K562 (cell line): Measurements from ENCODE around the gene FOXI1. TPM values are rescaled to one million over a fixed set of nuclear protein-coding genes. Genes with fewer than 3 reads are reported as not detected.

Source experiments
- ATAC-seq: fragments of 200-7000 bp; cut with Tn5 transposase; 3 replicates; pipeline ENCODE4 v1.9.1; 2020; ENCODE audit warnings: moderate library complexity
- BruUV-seq: library from RNA; stranded (reverse); fragments of 400-500 nt; replicated peaks from 2 replicates; lab custom pipeline; 2021; lab: Mats Ljungman, UMichigan
- CTCF ChIA-PET: fragments of 300-600 bp; formaldehyde crosslinking; extraction: SDS; loops from one replicate; lab custom pipeline; 2021; ENCODE audit warnings: low intra/inter-chr PET ratio; lab: Yijun Ruan, JAX
- POLR2A ChIA-PET: fragments of 300-600, 350-650 bp; sonication (Branson Sonifier 250); formaldehyde crosslinking; extraction: SDS; loops from one replicate; lab custom pipeline; 2021; ENCODE audit warnings: antibody characterized with exemption, inconsistent platforms; lab: Yijun Ruan, JAX
- DNase-seq, 4 experiments: peaks; one replicate each; pipeline versions ENCODE4 v3.0.0 to v3.0.0-alpha.2; 2011 to 2018; ENCODE audit warnings: low spot score in 3 of 4, mixed read lengths in 3 of 4; ENCODE audit errors: extremely low read depth in 1 of 4
- FAIRE-seq: peaks from 2 replicates; lab custom pipeline; 2011; peaks lifted over from hg19 to GRCh38; lab: Jason Lieb, UNC
- H2AFZ ChIP-seq: 2 replicates; pipeline ENCODE4 v1.6.0; 2011; ENCODE audit warnings: low read depth, low read length, control low read depth, inconsistent platforms
- H3K27ac ChIP-seq: fragments of 200-600 bp; 3 replicates; pipeline ENCODE4 v1.8.0; 2011; ENCODE audit warnings: low read depth, mild to moderate bottlenecking, control low read depth, inconsistent platforms, low read length, moderate library complexity, mixed read lengths; ENCODE audit errors: extremely low read depth
- H3K27me3 ChIP-seq, 2 experiments: fragments of 300-600 bp in 1 of 2; 2 replicates in 1 of 2; 3 replicates in 1 of 2; pipeline versions ENCODE4 v1.6.0 to v1.8.0; 2011; ENCODE audit warnings: inconsistent platforms in 2 of 2, low read length in 2 of 2, mild to moderate bottlenecking in 1 of 2, mixed read lengths in 1 of 2, moderate library complexity in 1 of 2; ENCODE audit not compliant: control insufficient read depth in 2 of 2, insufficient read depth in 2 of 2
- H3K36me3 ChIP-seq: fragments of 300-600 bp; 3 replicates; pipeline ENCODE4 v1.8.0; 2011; ENCODE audit warnings: mild to moderate bottlenecking, low read length, inconsistent platforms; ENCODE audit not compliant: control insufficient read depth, insufficient read depth
- H3K4me1 ChIP-seq, 2 experiments: fragments of 200-600 bp in 1 of 2; replicated peaks in 1 of 2; 2 replicates in 1 of 2; 3 replicates in 1 of 2; pipeline versions ENCODE4 v1.5.1 to v1.8.0; 2011; ENCODE audit warnings: inconsistent platforms in 2 of 2, low read length in 2 of 2, mild to moderate bottlenecking in 1 of 2, mixed read lengths in 1 of 2, moderate library complexity in 1 of 2; ENCODE audit not compliant: control insufficient read depth in 2 of 2, insufficient read depth in 2 of 2
- H3K4me2 ChIP-seq: 2 replicates; pipeline ENCODE4 v1.6.1; 2011; ENCODE audit warnings: low read length, control low read depth, inconsistent platforms, mixed read lengths; ENCODE audit not compliant: insufficient read depth
- H3K4me3 ChIP-seq: fragments of 200-600 bp; sonication (generic), shearing (Covaris generic); 2 replicates; pipeline ENCODE4 v1.5.1; 2016; ENCODE audit warnings: control low read depth, inconsistent platforms
- H3K79me2 ChIP-seq: fragments of 200-600 bp; 3 replicates; pipeline ENCODE4 v1.8.0; 2011; ENCODE audit warnings: low read length, inconsistent platforms; ENCODE audit not compliant: control insufficient read depth, insufficient read depth
- H3K9ac ChIP-seq, 2 experiments: 2 replicates each; pipeline versions ENCODE4 v1.6.0 to v1.6.1; 2011; ENCODE audit warnings: low read depth in 2 of 2, low read length in 2 of 2, control low read depth in 1 of 2, inconsistent platforms in 1 of 2, mild to moderate bottlenecking in 1 of 2, mixed read lengths in 1 of 2; ENCODE audit not compliant: insufficient read depth in 1 of 2
- H3K9me1 ChIP-seq: one replicate; pipeline ENCODE4 v1.6.0; 2011; ENCODE audit warnings: inconsistent platforms, mild to moderate bottlenecking, low read length, moderate library complexity; ENCODE audit not compliant: control insufficient read depth, insufficient read depth
- H3K9me3 ChIP-seq: replicated peaks from 2 replicates; pipeline ENCODE4 v1.5.1; 2011; ENCODE audit warnings: low read depth, low read length, inconsistent platforms; ENCODE audit not compliant: control insufficient read depth, insufficient read depth
- H4K20me1 ChIP-seq: replicated peaks from 2 replicates; pipeline ENCODE4 v1.6.1; 2011; ENCODE audit warnings: low read length, inconsistent platforms, mixed read lengths; ENCODE audit not compliant: control insufficient read depth, insufficient read depth
- ATF3 ChIP-seq, 2 experiments: fragments of 450-650 bp in 1 of 2; sonication (generic) in 1 of 2; formaldehyde crosslinking in 1 of 2; IDR thresholded peaks in 1 of 2; conservative IDR thresholded peaks in 1 of 2; 2 replicates each; pipeline versions ENCODE4 v1.6.1 to v1.8.1; 2016 to 2023; ENCODE audit warnings: mild to moderate bottlenecking in 2 of 2, moderate library complexity in 2 of 2, inconsistent platforms in 1 of 2, missing genetic modification reagents in 1 of 2
- FOSL1 ChIP-seq: fragments of 200-800 bp; sonication (Bioruptor generic); conservative IDR thresholded peaks from 2 replicates; pipeline ENCODE4 v1.6.1; 2016; ENCODE audit warnings: missing genetic modification characterization, missing compliant biosample characterization
- L3MBTL2 ChIP-seq: fragments of 450-650 bp; IDR thresholded peaks from 2 replicates; pipeline ENCODE4 v1.6.1; 2016; ENCODE audit warnings: mild to moderate bottlenecking, moderate library complexity
- TAF1 ChIP-seq: IDR thresholded peaks from 2 replicates; pipeline ENCODE4 v1.6.1; 2011; ENCODE audit warnings: mild to moderate bottlenecking, low read length, moderate library complexity; ENCODE audit not compliant: insufficient read depth, control insufficient read depth, severe bottlenecking; ENCODE audit errors: extremely low read depth
- ZBTB7A ChIP-seq: IDR thresholded peaks from 2 replicates; pipeline ENCODE4 v1.6.1; 2011; ENCODE audit warnings: low read depth, mild to moderate bottlenecking, low read length, moderate library complexity, borderline replicate concordance; ENCODE audit not compliant: control insufficient read depth
- ZNF146 ChIP-seq: IDR thresholded peaks from one replicate; pipeline ENCODE4 v1.6.1; 2018; ENCODE audit warnings: missing compliant biosample characterization; ENCODE audit not compliant: unreplicated experiment
- WGBS: fragments of 100-300 bp; shearing (Covaris generic); methylation state at CpG from one replicate; pipeline ENCODE4 v1.1.6; 2016; ENCODE audit warnings: low coverage, mixed read lengths; ENCODE audit not compliant: insufficient coverage; ENCODE audit errors: missing lambda C conversion rate; 5-methylcytosine and 5-hydroxymethylcytosine counted together
- in situ Hi-C: fragments of 300-500 bp; cut with MboI; formaldehyde crosslinking; loops from 4 replicates; pipeline ENCODE4 v1.15.0; 2018; ENCODE audit warnings: inconsistent platforms, mixed read lengths
- intact Hi-C: fragments of 100-400 bp; cut with micrococcal nuclease; formaldehyde crosslinking; loops from 2 replicates; pipeline ENCODE4 v1.14.2; 2022
- polyA plus RNA-seq, 8 experiments: library from polyadenylated mRNA; depleted of rRNA in 4 of 8; stranded (reverse) in 5 of 8; unstranded in 3 of 8; fragments of >200 nt; fragmentation: Nextera tagmentation in 2 of 8; fragmentation: Illumina TruSeq in 1 of 8; extraction: Ambion mirVana in 2 of 8; extraction: Trizol in 1 of 8; gene quantifications; 2 replicates each; pipeline versions ENCODE4 v1.2.1 to v1.2.3, GENCODE V29; 2011 to 2014; ENCODE audit warnings: inconsistent platforms in 1 of 8, missing spikeins in 1 of 8
- total RNA-seq, 7 experiments: library from RNA; depleted of rRNA in 6 of 7; stranded (reverse); fragments of >200 nt in 6 of 7; fragmentation: Illumina TruSeq in 2 of 7; extraction: Trizol in 2 of 7; gene quantifications; 2 replicates each; pipeline versions ENCODE4 v1.2.1 to v1.2.3, GENCODE V29; 2011 to 2021; ENCODE audit warnings: low replicate concordance in 1 of 7

The FOXI1 gene
- total and polyA plus RNA-seq, 9 of the 15 experiments (the other 6 are each of a cell fraction or from before 2014, with no cell fraction given): not detected

GRCh38 chr5:170071748-170072147 is 33.9 kb upstream of the FOXI1 start:
- Histone ChIP-seq H3K27ac (no peak overlapping the region), H3K27me3 (no peaks in the 10 kb centered on the region), H3K36me3 (no peaks in the 10 kb centered on the region), H3K9ac (no peak overlapping the region), H2AFZ (no peak overlapping the region), H4K20me1 (no peaks in the 10 kb centered on the region), H3K4me2 (no peak overlapping the region), H3K4me1 (no peaks in the 10 kb centered on the region), H3K79me2 (no peaks in the 10 kb centered on the region), H3K4me3 (no peak overlapping the region), H3K9me1 (no peaks in the 10 kb centered on the region), H3K9me3 (no peaks in the 10 kb centered on the region)
- DNase-seq: no peak
- TF ChIP-seq L3MBTL2 (no peak), TAF1 (no peak), ZBTB7A (no peak), ATF3 (IDR thresholded peaks at IDR 0.05) (0 out of 2 replicates have a peak, but pooled peaks have one; percentile 22), ATF3 (CRISPR knock-in tag; conservative IDR thresholded peaks at IDR 0.05) (no peak), FOSL1 (tag) (0 out of 2 replicates have a peak, but pooled peaks have one; percentile 24), ZNF146 (peak; percentile 81)
- ATAC-seq: no peak
- BruUV-seq: no TSS peak
- WGBS: 40% methylated on average over 2 of the region's 2 CpGs
- CTCF ChIA-PET: interaction anchor here (0.6 to 1.7 kb wide), 2 partner anchors 370 to 1303 kb away, joined by 3 to 4 read pairs; no protein-coding TSS in a partner anchor
- in situ Hi-C loops: no loop called here
- POLR2A ChIA-PET: interaction anchor here (0.8 kb wide), 1 partner anchor 34 kb away, joined by 3 read pairs; the partner anchor contains the start of gene FOXI1
- FAIRE-seq: no peak
- intact Hi-C loops: loop anchor here (1.0 kb wide), 1 partner anchor 370 kb away; no protein-coding TSS in a partner anchor
